GM12878 (cell line): ENCODE data around the gene NOTCH4. TPM values are rescaled to one million over a fixed set of nuclear protein-coding genes. Genes with fewer than 3 reads are reported as not detected.
A peak's percentile ranks its signal among the peaks of the same experiment; 100 is the strongest.

Experiments
- ATAC-seq: fragments of 200-7000 bp; cut with Tn5 transposase; 3 replicates; pipeline ENCODE4 v1.9.1; 2020; ENCODE audit warnings: mild to moderate bottlenecking, moderate library complexity
- BruUV-seq: library from RNA; stranded (reverse); fragments of 400-500 nt; replicated peaks from 2 replicates; lab custom pipeline; 2021; lab: Mats Ljungman, UMichigan
- CTCF ChIA-PET: fragments of 300-600 bp; sonication (Branson Sonifier 250); formaldehyde crosslinking; extraction: SDS; loops from one replicate; lab custom pipeline; 2021; ENCODE audit warnings: inconsistent platforms; lab: Yijun Ruan, JAX
- POLR2A ChIA-PET: fragments of 350-600 bp; formaldehyde crosslinking; extraction: SDS; loops from one replicate; lab custom pipeline; 2021; ENCODE audit warnings: inconsistent platforms; lab: Charles Lee
- RAD21 ChIA-PET: fragments of 300-600 bp; sonication (Branson Sonifier 250); formaldehyde crosslinking; loops from one replicate; lab custom pipeline; 2023; ENCODE audit warnings: antibody characterized with exemption; ENCODE audit not compliant: unreplicated experiment; lab: Charles Lee
- SMC1A ChIA-PET: fragments of 300-600 bp; sonication (Branson Sonifier 250); formaldehyde crosslinking; loops from one replicate; lab custom pipeline; 2023; ENCODE audit not compliant: unreplicated experiment, uncharacterized antibody; lab: Charles Lee
- DNase-seq: peaks from one replicate; pipeline ENCODE4 v3.0.0-alpha.2; 2011; ENCODE audit warnings: low read depth, low spot score
- FAIRE-seq: peaks from 3 replicates; lab custom pipeline; 2011; peaks lifted over from hg19 to GRCh38; lab: Jason Lieb, UNC
- H2AFZ ChIP-seq: 2 replicates; pipeline ENCODE4 v1.6.0; 2011; ENCODE audit warnings: low read depth, low read length, control low read depth; ENCODE audit not compliant: control insufficient read depth
- H3K27ac ChIP-seq: 2 replicates; pipeline ENCODE4 v1.5.1; 2011; ENCODE audit warnings: control low read depth; ENCODE audit not compliant: control insufficient read depth, insufficient read depth
- H3K27me3 ChIP-seq, 2 experiments: replicated peaks in 1 of 2; 2 replicates each; pipeline versions ENCODE4 v1.6.0 to v1.6.1; 2011; ENCODE audit warnings: low read length in 1 of 2; ENCODE audit not compliant: control insufficient read depth in 2 of 2, insufficient read depth in 2 of 2
- H3K36me3 ChIP-seq, 2 experiments: 2 replicates each; pipeline ENCODE4 v1.5.1; 2011; ENCODE audit warnings: low read length in 1 of 2; ENCODE audit not compliant: control insufficient read depth in 2 of 2, insufficient read depth in 2 of 2
- H3K4me1 ChIP-seq: 2 replicates; pipeline ENCODE4 v1.6.1; 2011; ENCODE audit warnings: mild to moderate bottlenecking, low read length, moderate library complexity, mixed read lengths; ENCODE audit not compliant: control insufficient read depth, insufficient read depth
- H3K4me2 ChIP-seq: 2 replicates; pipeline ENCODE4 v1.6.0; 2011; ENCODE audit warnings: control low read depth; ENCODE audit not compliant: control insufficient read depth, insufficient read depth
- H3K4me3 ChIP-seq: fragments of 200-600 bp; sonication (generic); 2 replicates; pipeline ENCODE4 v1.5.1; 2016
- H3K79me2 ChIP-seq: 2 replicates; pipeline ENCODE4 v1.6.0; 2011; ENCODE audit warnings: low read length; ENCODE audit not compliant: control insufficient read depth, insufficient read depth
- H3K9ac ChIP-seq: 2 replicates; pipeline ENCODE4 v1.8.0; 2011; ENCODE audit warnings: low read length, control low read depth, mixed read lengths; ENCODE audit not compliant: control insufficient read depth, insufficient read depth
- H3K9me3 ChIP-seq: replicated peaks from 3 replicates; pipeline ENCODE4 v1.5.1; 2011; ENCODE audit warnings: mild to moderate bottlenecking, low read length; ENCODE audit not compliant: control insufficient read depth, insufficient read depth
- H4K20me1 ChIP-seq: 2 replicates; pipeline ENCODE4 v1.6.0; 2011; ENCODE audit not compliant: control insufficient read depth, insufficient read depth
- POLR2A ChIP-seq: IDR thresholded peaks from 2 replicates; pipeline ENCODE4 v1.6.1; 2011; ENCODE audit warnings: low read depth, mild to moderate bottlenecking, low read length
- YBX1 ChIP-seq: fragments of 450-650 bp; IDR thresholded peaks from 2 replicates; pipeline ENCODE4 v1.6.1; 2016; ENCODE audit warnings: antibody characterized with exemption
- ZNF592 ChIP-seq: fragments of 450-650 bp; IDR thresholded peaks from 2 replicates; pipeline ENCODE4 v1.6.1; 2017; ENCODE audit warnings: mild to moderate bottlenecking, moderate library complexity
- WGBS: methylation state at CpG from one replicate; pipeline ENCODE4 v1.1.6; 2016; ENCODE audit warnings: low lambda C conversion rate; ENCODE audit not compliant: insufficient replicate concordance, insufficient coverage; ENCODE audit errors: missing lambda C conversion rate; 5-methylcytosine and 5-hydroxymethylcytosine counted together
- in situ Hi-C: fragments of 300-500 bp; cut with MboI; formaldehyde crosslinking; loops from 9 replicates; pipeline ENCODE4 v1.14.3; 2018; ENCODE audit warnings: mixed read lengths
- intact Hi-C: fragments of 100-400 bp; cut with micrococcal nuclease; formaldehyde crosslinking; loops from one replicate; pipeline ENCODE4 v1.14.2; 2022; ENCODE audit not compliant: unreplicated experiment
- polyA plus RNA-seq, 11 experiments: library from polyadenylated mRNA; depleted of rRNA in 4 of 11; unstranded in 6 of 11; stranded (reverse) in 5 of 11; fragments of >200 nt; fragmentation: Nextera tagmentation in 4 of 11; fragmentation: Illumina TruSeq in 1 of 11; extraction: Ambion mirVana in 4 of 11; extraction: Trizol in 1 of 11; gene quantifications; 1 replicate in 1 of 11; 2 replicates in 10 of 11; pipeline versions ENCODE4 v1.2.1 to v1.2.3, GENCODE V29; 2011 to 2016; ENCODE audit warnings: inconsistent platforms in 2 of 11, missing spikeins in 2 of 11, low read depth in 1 of 11
- total RNA-seq, 4 experiments: library from RNA; depleted of rRNA in 3 of 4; stranded (reverse); fragments of >200 nt in 3 of 4; fragmentation: Illumina TruSeq in 1 of 4; extraction: Trizol in 1 of 4; gene quantifications; 2 replicates each; pipeline versions ENCODE4 v1.2.1 to v1.2.3, GENCODE V29; 2013 to 2021

The NOTCH4 gene
- total and polyA plus RNA-seq, 10 of the 15 experiments (the other 5 are each of a cell fraction or from before 2014, with no cell fraction given): 0.66 to 3.3 (median 1.4) TPM

GRCh38 chr6:32182555-32182981 is 41.3 kb downstream of the NOTCH4 start:
- ATAC-seq (no peak), DNase-seq (no peak)
- Histone ChIP-seq H3K4me1 (peaks cover 17% of the 10 kb centered on the region), H3K27ac (no peak overlapping the region)
- POLR2A ChIA-PET: no interaction called here
- TF ChIP-seq ZNF592 (no peak), YBX1 (no peak), POLR2A (peak; percentile 31)
- TF ChIP-seq, all 136 proteins: peak for 1
- Histone ChIP-seq H3K9me3 (no peaks in the 10 kb centered on the region), H4K20me1 (no peaks in the 10 kb centered on the region), H3K27me3 (no peaks in the 10 kb centered on the region), H3K79me2 (peaks cover 17% of the 10 kb centered on the region), H3K4me2 (no peak overlapping the region), H2AFZ (no peak overlapping the region), H3K4me3 (no peak overlapping the region), H3K9ac (no peak overlapping the region), H3K36me3 (peaks cover 4 to 7% of the 10 kb centered on the region in 2 experiments; a peak in 3 of 4 replicates)
- WGBS: 93% methylated on average over 10 of the region's 10 CpGs
- ChIA-PET SMC1A (interaction anchor here (1.5 kb wide), 1 partner anchor 13 kb away, joined by 3 read pairs; no protein-coding TSS in a partner anchor), RAD21 (interaction anchor here (1.2 kb wide), 1 partner anchor 13 kb away, joined by 3 read pairs; no protein-coding TSS in a partner anchor), CTCF (interaction anchor here (1.0 kb wide), 1 partner anchor 13 kb away, joined by 4 read pairs; no protein-coding TSS in a partner anchor)
- no peak for FAIRE-seq
- no TSS peak for BruUV-seq
- in situ Hi-C loops (no loop called here), intact Hi-C loops (no loop called here)
